Measurements from ENCODE around the gene PABPC1L. TPM values are rescaled to one million over a fixed set of nuclear protein-coding genes. Genes with fewer than 3 reads are reported as not detected.
A peak's percentile ranks its signal among the peaks of the same experiment; 100 is the strongest.
"Not testable (repeated sequence)": the region's sequence is repeated elsewhere in the genome, so short reads cannot be mapped to it uniquely, and the experiment has no call there.

PABPC1L gene
- total RNA-seq: 6.6 TPM

- H3K27me3 ChIP-seq (ENCODE audit: insufficient read depth, low read length): no peaks in the 10 kb centered on the region
- peak within 1 kb of the TSS; percentile 51 for H3K4me3 ChIP-seq (ENCODE audit: low read length)
- peaks cover 24% of the 10 kb centered on the region for H3K4me1 ChIP-seq (ENCODE audit: insufficient read depth, low read length)
- H3K9me3 ChIP-seq (ENCODE audit: low read depth, low read length): no peaks in the 10 kb centered on the region
These were observed at the start of gene PABPC1L for GRCh38 chr20:44909872-44910689. TSS of gene PABPC1L (plus strand) at chr20:44910060. CDS start at chr20:44910144, 84 bp downstream.

DNA sequence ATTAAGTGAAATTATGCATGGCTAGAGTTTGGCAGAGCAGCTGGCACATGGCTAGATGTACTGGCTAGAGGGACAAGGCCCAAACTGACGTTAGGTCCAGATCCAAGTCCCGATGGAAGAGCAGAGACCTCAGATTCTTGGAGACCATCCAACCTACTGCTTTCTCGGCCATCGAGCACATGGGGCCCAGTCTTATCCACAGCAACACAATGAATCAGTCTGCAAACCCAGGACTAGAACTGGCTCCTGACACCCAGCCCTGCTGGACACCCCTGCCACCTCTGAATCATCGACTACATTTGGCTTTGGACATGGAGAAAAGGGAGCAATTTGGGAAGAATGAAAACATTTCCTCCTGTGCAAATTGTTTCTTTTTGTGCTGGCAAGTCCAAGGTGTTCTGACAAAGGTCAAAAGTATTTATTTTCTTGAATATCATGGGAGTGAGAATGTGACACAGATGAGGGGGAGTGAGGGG is 48.3 kb upstream of the PABPC1L start:
- no peaks in the 10 kb centered on the region for H3K9me3 ChIP-seq (ENCODE audit: low read depth, low read length)
- H3K27me3 ChIP-seq (ENCODE audit: insufficient read depth, low read length): no peaks in the 10 kb centered on the region
- no peak overlapping the region for H3K4me3 ChIP-seq (ENCODE audit: low read length)
- no peaks in the 10 kb centered on the region for H3K4me1 ChIP-seq (ENCODE audit: insufficient read depth, low read length)

- H3K4me1 ChIP-seq (ENCODE audit: insufficient read depth, low read length): peaks cover 1% of the 10 kb centered on the region
- no peaks in the 10 kb centered on the region for H3K9me3 ChIP-seq (ENCODE audit: low read depth, low read length)
- H3K27me3 ChIP-seq (ENCODE audit: insufficient read depth, low read length): no peaks in the 10 kb centered on the region
- H3K4me3 ChIP-seq (ENCODE audit: low read length): no peak overlapping the region
These were observed 47.6 kb upstream of the PABPC1L start for GRCh38 chr20:44862286-44862685.

DNA sequence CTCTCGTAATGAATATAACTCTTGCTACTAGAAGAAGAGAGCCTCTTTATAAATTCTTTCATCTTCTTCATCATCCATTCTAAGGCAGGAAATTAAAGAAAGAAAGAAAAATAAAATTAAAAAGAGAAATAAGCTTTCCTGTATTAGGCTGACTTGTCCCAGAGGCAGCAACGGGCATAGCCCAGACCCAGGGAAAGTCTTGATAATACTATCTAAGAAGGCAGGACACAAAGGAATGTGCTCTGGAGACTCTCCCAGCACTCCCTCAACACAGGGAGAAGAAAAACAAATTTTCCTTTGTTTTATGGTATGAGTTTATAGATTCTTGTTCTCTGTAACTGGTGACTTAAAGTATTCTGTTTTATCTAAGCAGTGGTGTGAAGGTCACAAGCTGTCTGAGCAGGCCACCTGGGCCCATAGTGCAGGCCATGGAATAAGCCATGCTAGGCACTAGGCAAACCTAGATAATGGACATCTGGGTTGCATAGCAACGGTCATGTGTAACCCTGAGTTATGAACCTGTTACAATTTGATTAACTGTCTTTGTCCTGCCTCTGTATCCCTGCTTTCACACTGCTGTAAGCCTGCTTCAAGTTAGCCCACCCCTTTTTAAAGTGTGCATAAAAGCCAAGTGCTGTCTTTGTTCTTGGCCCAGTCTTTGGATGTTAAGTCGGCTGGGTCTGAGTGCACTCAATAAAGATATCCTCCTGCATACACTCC is 46.3 kb upstream of the PABPC1L start:
- H3K4me3 ChIP-seq (ENCODE audit: low read length); H3K4me1 ChIP-seq (ENCODE audit: insufficient read depth, low read length); H3K9me3 ChIP-seq (ENCODE audit: low read depth, low read length); H3K27me3 ChIP-seq (ENCODE audit: insufficient read depth, low read length): not testable (repeated sequence)

DNA sequence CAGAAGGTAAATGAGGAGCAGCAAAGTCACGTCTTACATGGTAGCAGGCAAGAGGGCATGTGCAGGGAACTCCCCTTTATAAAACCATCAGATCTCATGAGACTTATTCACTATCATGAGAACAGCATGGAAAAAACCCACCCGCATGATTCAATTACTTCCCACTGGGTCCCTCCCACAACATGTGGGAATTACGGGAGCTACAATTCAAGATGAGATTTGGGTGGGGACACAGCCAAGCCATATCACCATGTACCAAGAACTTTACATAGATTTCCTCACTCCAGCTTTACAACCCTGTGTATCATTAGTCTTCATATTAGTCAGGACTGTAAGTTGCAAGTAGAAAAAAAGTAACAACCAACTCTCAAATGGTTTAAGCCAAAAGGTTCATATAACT is 45.4 kb upstream of the PABPC1L start:
- H3K27me3 ChIP-seq (ENCODE audit: insufficient read depth, low read length); H3K4me1 ChIP-seq (ENCODE audit: insufficient read depth, low read length); H3K4me3 ChIP-seq (ENCODE audit: low read length); H3K9me3 ChIP-seq (ENCODE audit: low read depth, low read length): not testable (repeated sequence)

GRCh38 chr20:44866703-44867335 is 43.0 kb upstream of the PABPC1L start:
- Histone ChIP-seq H3K27me3 (ENCODE audit: insufficient read depth, low read length) (no peaks in the 10 kb centered on the region), H3K4me1 (ENCODE audit: insufficient read depth, low read length) (peaks cover 6% of the 10 kb centered on the region), H3K9me3 (ENCODE audit: low read depth, low read length) (no peaks in the 10 kb centered on the region), H3K4me3 (ENCODE audit: low read length) (no peak overlapping the region)

DNA sequence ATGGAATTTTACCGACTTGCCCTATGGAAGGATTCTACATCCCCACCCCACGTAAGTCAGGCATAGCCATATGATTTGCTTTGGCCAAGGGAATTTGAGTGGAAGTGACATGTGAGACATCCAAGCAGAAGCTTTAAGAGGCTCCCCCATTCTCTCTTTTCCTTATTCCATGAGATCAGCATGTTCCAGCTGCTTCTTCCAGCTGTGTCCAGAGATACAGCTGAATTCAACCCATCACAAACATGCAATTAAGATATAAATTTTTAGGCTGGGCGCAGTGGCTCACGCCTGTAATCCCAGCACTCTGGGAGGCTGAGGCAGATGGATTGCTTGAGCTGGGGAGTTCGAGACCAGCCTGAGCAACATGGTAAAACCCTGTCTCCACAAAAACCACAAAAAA is 40.4 kb upstream of the PABPC1L start:
- Histone ChIP-seq H3K4me1 (ENCODE audit: insufficient read depth, low read length) (peaks cover 6% of the 10 kb centered on the region), H3K9me3 (ENCODE audit: low read depth, low read length) (no peaks in the 10 kb centered on the region), H3K4me3 (ENCODE audit: low read length) (no peak overlapping the region), H3K27me3 (ENCODE audit: insufficient read depth, low read length) (no peaks in the 10 kb centered on the region)

GRCh38 chr20:44882360-44882759 is 27.5 kb upstream of the PABPC1L start:
- not testable (repeated sequence) for H3K27me3 ChIP-seq (ENCODE audit: insufficient read depth, low read length); H3K4me3 ChIP-seq (ENCODE audit: low read length); H3K9me3 ChIP-seq (ENCODE audit: low read depth, low read length)
- H3K4me1 ChIP-seq (ENCODE audit: insufficient read depth, low read length): peaks cover 23% of the 10 kb centered on the region

- H3K4me1 ChIP-seq (ENCODE audit: insufficient read depth, low read length): peaks cover 33% of the 10 kb centered on the region
- no peak overlapping the region for H3K4me3 ChIP-seq (ENCODE audit: low read length)
- H3K9me3 ChIP-seq (ENCODE audit: low read depth, low read length): no peaks in the 10 kb centered on the region
- H3K27me3 ChIP-seq (ENCODE audit: insufficient read depth, low read length): no peaks in the 10 kb centered on the region
These were observed 26.5 kb upstream of the PABPC1L start for GRCh38 chr20:44883214-44883902.

- Histone ChIP-seq H3K4me3 (ENCODE audit: low read length) (peak overlapping the region; percentile 97), H3K27me3 (ENCODE audit: insufficient read depth, low read length) (no peaks in the 10 kb centered on the region), H3K4me1 (ENCODE audit: insufficient read depth, low read length) (peaks cover 46% of the 10 kb centered on the region), H3K9me3 (ENCODE audit: low read depth, low read length) (no peaks in the 10 kb centered on the region)
These were observed 24.9 kb upstream of the PABPC1L start for GRCh38 chr20:44884907-44885391.

GRCh38 chr20:44885392-44886265 is 24.2 kb upstream of the PABPC1L start, which contains the start of gene YWHAB:
TSS of gene YWHAB (plus strand) at chr20:44885705. CDS start at chr20:44901534, 15,829 bp downstream.
- no peaks in the 10 kb centered on the region for H3K9me3 ChIP-seq (ENCODE audit: low read depth, low read length)
- peaks cover 50% of the 10 kb centered on the region for H3K4me1 ChIP-seq (ENCODE audit: insufficient read depth, low read length)
- peak within 1 kb of the TSS; percentile 97 for H3K4me3 ChIP-seq (ENCODE audit: low read length)
- H3K27me3 ChIP-seq (ENCODE audit: insufficient read depth, low read length): no peaks in the 10 kb centered on the region

DNA sequence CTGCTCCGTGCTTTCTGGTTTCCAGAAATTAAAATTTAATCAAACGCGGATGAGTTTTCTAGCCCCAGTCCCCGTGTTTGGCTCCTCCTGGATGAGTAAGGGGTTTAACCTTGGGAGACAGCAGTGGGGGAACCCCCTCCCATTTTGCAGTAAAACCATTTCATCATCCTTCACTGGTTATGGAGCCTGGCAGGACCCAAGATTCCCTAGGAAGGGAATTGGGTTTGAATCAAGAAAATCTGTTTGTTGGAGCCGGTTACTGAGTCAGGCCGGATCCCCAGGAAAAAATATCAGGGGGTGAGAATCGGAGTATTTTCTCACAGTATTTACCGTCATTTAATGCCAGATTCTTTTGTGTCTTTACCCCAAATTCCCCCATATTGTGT is 23.6 kb upstream of the PABPC1L start:
- Histone ChIP-seq H3K4me1 (ENCODE audit: insufficient read depth, low read length) (peaks cover 57% of the 10 kb centered on the region), H3K27me3 (ENCODE audit: insufficient read depth, low read length) (no peaks in the 10 kb centered on the region), H3K9me3 (ENCODE audit: low read depth, low read length) (no peaks in the 10 kb centered on the region), H3K4me3 (ENCODE audit: low read length) (peak overlapping the region; percentile 97)

DNA sequence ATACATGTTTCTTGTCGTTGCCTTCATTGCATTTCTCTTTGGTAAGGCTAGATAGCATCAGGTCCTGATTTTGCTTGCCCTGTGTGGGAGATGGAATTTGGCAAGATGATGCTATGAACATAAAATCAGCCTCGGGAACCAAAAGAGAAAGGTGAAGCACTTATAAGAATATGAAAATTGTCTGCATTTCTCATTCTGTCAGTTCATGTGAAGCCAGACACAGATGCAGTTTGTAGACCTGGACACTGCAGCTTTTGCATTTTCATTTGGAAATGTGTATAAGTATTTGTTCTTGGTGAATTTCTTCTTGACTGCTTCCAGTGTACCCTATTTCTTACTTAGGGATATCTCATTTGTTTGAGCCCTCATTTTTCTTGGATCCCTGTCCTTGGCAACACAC is 23.0 kb upstream of the PABPC1L start:
- Histone ChIP-seq H3K27me3 (ENCODE audit: insufficient read depth, low read length) (no peaks in the 10 kb centered on the region), H3K9me3 (ENCODE audit: low read depth, low read length) (no peaks in the 10 kb centered on the region), H3K4me3 (ENCODE audit: low read length) (peak overlapping the region; percentile 97), H3K4me1 (ENCODE audit: insufficient read depth, low read length) (peaks cover 62% of the 10 kb centered on the region)

GRCh38 chr20:44887466-44887865 is 22.4 kb upstream of the PABPC1L start:
- Histone ChIP-seq H3K4me3 (ENCODE audit: low read length) (peak overlapping the region; percentile 97), H3K9me3 (ENCODE audit: low read depth, low read length) (no peaks in the 10 kb centered on the region), H3K27me3 (ENCODE audit: insufficient read depth, low read length) (no peaks in the 10 kb centered on the region), H3K4me1 (ENCODE audit: insufficient read depth, low read length) (peaks cover 66% of the 10 kb centered on the region)
